ENCODE data around the gene WWOX. TPM values are rescaled to one million over a fixed set of nuclear protein-coding genes. Genes with fewer than 3 reads are reported as not detected.

Gene WWOX
- polyA plus RNA-seq, 1 donor from 2014 or later: 25.6 TPM

GRCh38 chr16:79250502-79251098 is 1151.1 kb downstream of the WWOX start:
- no peaks in the 10 kb centered on the region for H3K27me3 ChIP-seq (ENCODE audit: insufficient read depth, low read depth, low read length)
- H3K79me2 ChIP-seq (replicated peaks; ENCODE audit: insufficient read depth, low read length): no peaks in the 10 kb centered on the region
- H3K36me3 ChIP-seq (ENCODE audit: insufficient read depth, low read length): no peaks in the 10 kb centered on the region
- no peak for TF ChIP-seq SMC3 (conservative IDR thresholded peaks at IDR 0.05; ENCODE audit: poor library complexity)
- no peak for TF ChIP-seq POLR2AphosphoS5 (IDR thresholded peaks at IDR 0.05)
- TF ChIP-seq, protein P1, sequence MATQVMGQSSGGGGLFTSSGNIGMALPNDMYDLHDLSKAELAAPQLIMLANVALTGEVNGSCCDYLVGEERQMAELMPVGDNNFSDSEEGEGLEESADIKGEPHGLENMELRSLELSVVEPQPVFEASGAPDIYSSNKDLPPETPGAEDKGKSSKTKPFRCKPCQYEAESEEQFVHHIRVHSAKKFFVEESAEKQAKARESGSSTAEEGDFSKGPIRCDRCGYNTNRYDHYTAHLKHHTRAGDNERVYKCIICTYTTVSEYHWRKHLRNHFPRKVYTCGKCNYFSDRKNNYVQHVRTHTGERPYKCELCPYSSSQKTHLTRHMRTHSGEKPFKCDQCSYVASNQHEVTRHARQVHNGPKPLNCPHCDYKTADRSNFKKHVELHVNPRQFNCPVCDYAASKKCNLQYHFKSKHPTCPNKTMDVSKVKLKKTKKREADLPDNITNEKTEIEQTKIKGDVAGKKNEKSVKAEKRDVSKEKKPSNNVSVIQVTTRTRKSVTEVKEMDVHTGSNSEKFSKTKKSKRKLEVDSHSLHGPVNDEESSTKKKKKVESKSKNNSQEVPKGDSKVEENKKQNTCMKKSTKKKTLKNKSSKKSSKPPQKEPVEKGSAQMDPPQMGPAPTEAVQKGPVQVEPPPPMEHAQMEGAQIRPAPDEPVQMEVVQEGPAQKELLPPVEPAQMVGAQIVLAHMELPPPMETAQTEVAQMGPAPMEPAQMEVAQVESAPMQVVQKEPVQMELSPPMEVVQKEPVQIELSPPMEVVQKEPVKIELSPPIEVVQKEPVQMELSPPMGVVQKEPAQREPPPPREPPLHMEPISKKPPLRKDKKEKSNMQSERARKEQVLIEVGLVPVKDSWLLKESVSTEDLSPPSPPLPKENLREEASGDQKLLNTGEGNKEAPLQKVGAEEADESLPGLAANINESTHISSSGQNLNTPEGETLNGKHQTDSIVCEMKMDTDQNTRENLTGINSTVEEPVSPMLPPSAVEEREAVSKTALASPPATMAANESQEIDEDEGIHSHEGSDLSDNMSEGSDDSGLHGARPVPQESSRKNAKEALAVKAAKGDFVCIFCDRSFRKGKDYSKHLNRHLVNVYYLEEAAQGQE (IDR thresholded peaks at IDR 0.05; ENCODE audit: borderline replicate concordance): no peak
- TF ChIP-seq RAD21 (conservative IDR thresholded peaks at IDR 0.05): no peak
- no peak overlapping the region for H3K27ac ChIP-seq (ENCODE audit: low read length)
- no peak overlapping the region for H3K4me2 ChIP-seq (ENCODE audit: low read length)
- H3K9me2 ChIP-seq (ENCODE audit: insufficient read depth, low read length): no peaks in the 10 kb centered on the region
- no peaks in the 10 kb centered on the region for H3F3A ChIP-seq (ENCODE audit: insufficient read depth, low read length, poor library complexity, severe bottlenecking)
- H4K20me1 ChIP-seq (ENCODE audit: insufficient read depth): no peaks in the 10 kb centered on the region
- H3K9me3 ChIP-seq (ENCODE audit: low read length): no peaks in the 10 kb centered on the region
- no peak overlapping the region for H2AFZ ChIP-seq (ENCODE audit: low read depth, low read length)
- H3K4me3 ChIP-seq (ENCODE audit: low read length): no peak overlapping the region
- H3K9ac ChIP-seq (ENCODE audit: low read length): no peak overlapping the region

- no peaks in the 10 kb centered on the region for H3K9me3 ChIP-seq (ENCODE audit: low read length)
- H3K4me2 ChIP-seq (ENCODE audit: low read length): no peak overlapping the region
- no peak overlapping the region for H3K9ac ChIP-seq (ENCODE audit: low read length)
- H4K20me1 ChIP-seq (ENCODE audit: insufficient read depth): no peaks in the 10 kb centered on the region
- no peaks in the 10 kb centered on the region for H3K79me2 ChIP-seq (replicated peaks; ENCODE audit: insufficient read depth, low read length)
- no peaks in the 10 kb centered on the region for H3F3A ChIP-seq (ENCODE audit: insufficient read depth, low read length, poor library complexity, severe bottlenecking)
- no peaks in the 10 kb centered on the region for H3K36me3 ChIP-seq (ENCODE audit: insufficient read depth, low read length)
- H3K4me3 ChIP-seq (ENCODE audit: low read length): no peak overlapping the region
- TF ChIP-seq TAF1 (IDR thresholded peaks at IDR 0.05; ENCODE audit: low read depth): no peak
- TF ChIP-seq, protein P1 (IDR thresholded peaks at IDR 0.05; ENCODE audit: borderline replicate concordance): no peak
- no peak for TF ChIP-seq SMC3 (conservative IDR thresholded peaks at IDR 0.05; ENCODE audit: poor library complexity)
- TF ChIP-seq MXI1 (conservative IDR thresholded peaks at IDR 0.05; ENCODE audit: poor library complexity, severe bottlenecking): no peak
- no peak for TF ChIP-seq EP300 (conservative IDR thresholded peaks at IDR 0.05; ENCODE audit: poor library complexity, severe bottlenecking)
- no peak for TF ChIP-seq RAD21 (conservative IDR thresholded peaks at IDR 0.05)
- TF ChIP-seq EZH2 (IDR thresholded peaks at IDR 0.05; ENCODE audit: borderline replicate concordance, insufficient read depth, low read length, poor library complexity, severe bottlenecking): no peak
- TF ChIP-seq, protein P2, sequence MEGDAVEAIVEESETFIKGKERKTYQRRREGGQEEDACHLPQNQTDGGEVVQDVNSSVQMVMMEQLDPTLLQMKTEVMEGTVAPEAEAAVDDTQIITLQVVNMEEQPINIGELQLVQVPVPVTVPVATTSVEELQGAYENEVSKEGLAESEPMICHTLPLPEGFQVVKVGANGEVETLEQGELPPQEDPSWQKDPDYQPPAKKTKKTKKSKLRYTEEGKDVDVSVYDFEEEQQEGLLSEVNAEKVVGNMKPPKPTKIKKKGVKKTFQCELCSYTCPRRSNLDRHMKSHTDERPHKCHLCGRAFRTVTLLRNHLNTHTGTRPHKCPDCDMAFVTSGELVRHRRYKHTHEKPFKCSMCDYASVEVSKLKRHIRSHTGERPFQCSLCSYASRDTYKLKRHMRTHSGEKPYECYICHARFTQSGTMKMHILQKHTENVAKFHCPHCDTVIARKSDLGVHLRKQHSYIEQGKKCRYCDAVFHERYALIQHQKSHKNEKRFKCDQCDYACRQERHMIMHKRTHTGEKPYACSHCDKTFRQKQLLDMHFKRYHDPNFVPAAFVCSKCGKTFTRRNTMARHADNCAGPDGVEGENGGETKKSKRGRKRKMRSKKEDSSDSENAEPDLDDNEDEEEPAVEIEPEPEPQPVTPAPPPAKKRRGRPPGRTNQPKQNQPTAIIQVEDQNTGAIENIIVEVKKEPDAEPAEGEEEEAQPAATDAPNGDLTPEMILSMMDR (IDR thresholded peaks at IDR 0.05; ENCODE audit: poor library complexity, severe bottlenecking): no peak
- no peak overlapping the region for H2AFZ ChIP-seq (ENCODE audit: low read depth, low read length)
- H3K27me3 ChIP-seq (ENCODE audit: insufficient read depth, low read depth, low read length): no peaks in the 10 kb centered on the region
- H3K27ac ChIP-seq (ENCODE audit: low read length): no peak overlapping the region
- H3K9me2 ChIP-seq (ENCODE audit: insufficient read depth, low read length): no peaks in the 10 kb centered on the region
Measured at GRCh38 chr16:79253100-79253631, 1153.7 kb downstream of the WWOX start.

Data from neural cell (in vitro differentiated cells).